Measurements from ENCODE around the gene ANKRD9. TPM values are rescaled to one million over a fixed set of nuclear protein-coding genes. Genes with fewer than 3 reads are reported as not detected.

Gene ANKRD9
- total RNA-seq (2022; extraction: Qiagen RNA extraction; ENCODE audit: low read depth), result 5.2 to 11.0 TPM (median 9.9 TPM) in 5 replicates

GRCh38 chr14:102509746-102510615 is at the start of gene ANKRD9:
Gene ANKRD9, minus strand, starts transcription at chr14:102509776. Its CDS starts 1,887 bp downstream, at chr14:102507889.

Other genes starting within 250 kb of the ANKRD9 start
- 20.5 to 26.1 TPM (median 22.5 TPM) in 5 replicates for gene MOK, start 204.6 kb downstream of the ANKRD9 start, total RNA-seq (2022; extraction: Qiagen RNA extraction; ENCODE audit: low read depth)
- 5.9 to 7.7 TPM (median 6.7 TPM) in 5 replicates for gene ZNF839, start 190.0 kb downstream of the ANKRD9 start, total RNA-seq (2022; extraction: Qiagen RNA extraction; ENCODE audit: low read depth)
- gene CINP, start 146.9 kb downstream of the ANKRD9 start, total RNA-seq (2022; extraction: Qiagen RNA extraction; ENCODE audit: low read depth), result 54.9 to 65.3 TPM (median 60.8 TPM) in 5 replicates
- 5.1 to 9.4 TPM (median 7.2 TPM) in 5 replicates for gene TECPR2, start 146.8 kb downstream of the ANKRD9 start, total RNA-seq (2022; extraction: Qiagen RNA extraction; ENCODE audit: low read depth)
- 26.6 to 39.4 TPM (median 38.5 TPM) in 5 replicates for gene RCOR1, start 82.9 kb upstream of the ANKRD9 start, total RNA-seq (2022; extraction: Qiagen RNA extraction; ENCODE audit: low read depth)

Data from A549 treated with GW870086 at 1 μM for 4 hours (cell line).